RWPE2 (cell line): ENCODE measurements around the gene STK33.

Experiments used
- ATAC-seq: fragments of 200-7000 bp; cut with Tn5 transposase; 3 replicates; pipeline ENCODE4 v1.9.1; 2021; ENCODE audit warnings: low read depth
- DNase-seq: peaks from one replicate; pipeline ENCODE4 v3.0.0-alpha.2; 2020; ENCODE audit warnings: low spot score
- H3K27ac ChIP-seq: fragments of 450-650 bp; 2 replicates; pipeline ENCODE4 v1.5.1; 2017; ENCODE audit warnings: mild to moderate bottlenecking; ENCODE audit not compliant: poor library complexity, severe bottlenecking
- H3K27me3 ChIP-seq: fragments of 250-450 bp; sonication (Bioruptor Pico); 2 replicates; pipeline ENCODE4 v1.5.1; 2021; ENCODE audit warnings: mild to moderate bottlenecking, moderate library complexity; ENCODE audit not compliant: insufficient read depth, poor library complexity, severe bottlenecking
- H3K36me3 ChIP-seq: fragments of 250-450 bp; sonication (Bioruptor Pico); 2 replicates; pipeline ENCODE4 v1.5.1; 2020; ENCODE audit warnings: low read depth, mild to moderate bottlenecking, moderate library complexity
- H3K4me1 ChIP-seq: fragments of 250-450 bp; sonication (Bioruptor Pico); 2 replicates; pipeline ENCODE4 v1.5.1; 2021; ENCODE audit warnings: mild to moderate bottlenecking, moderate library complexity; ENCODE audit not compliant: insufficient read depth, poor library complexity, severe bottlenecking
- H3K4me3 ChIP-seq: fragments of 250-450 bp; sonication (Bioruptor Pico); 2 replicates; pipeline ENCODE4 v1.5.1; 2021; ENCODE audit warnings: mild to moderate bottlenecking, moderate library complexity; ENCODE audit not compliant: severe bottlenecking
- H3K9me3 ChIP-seq: fragments of 250-450 bp; sonication (Bioruptor Pico); 2 replicates; pipeline ENCODE4 v1.5.1; 2021; ENCODE audit warnings: mild to moderate bottlenecking, moderate library complexity; ENCODE audit not compliant: severe bottlenecking
- CTCF ChIP-seq: fragments of 450-650 bp; IDR thresholded peaks from one replicate; pipeline ENCODE4 v1.5.1; 2017; ENCODE audit warnings: mild to moderate bottlenecking, moderate library complexity; ENCODE audit not compliant: poor library complexity, severe bottlenecking

STK33 gene

GRCh38 chr11:8527939-8528338, 66.1 kb downstream of the STK33 start:
- Histone ChIP-seq H3K36me3 (no peaks in the 10 kb centered on the region), H3K4me1 (peaks cover under 1% of the 10 kb centered on the region), H3K9me3 (no peaks in the 10 kb centered on the region), H3K27ac (no peak overlapping the region), H3K4me3 (no peak overlapping the region), H3K27me3 (no peaks in the 10 kb centered on the region)
- TF ChIP-seq CTCF, result no peak
- DNase-seq (no peak), ATAC-seq (no peak)

GRCh38 chr11:8523396-8523795, 70.6 kb downstream of the STK33 start:
- Histone ChIP-seq H3K4me1 (no peaks in the 10 kb centered on the region), H3K36me3 (no peaks in the 10 kb centered on the region), H3K9me3 (no peaks in the 10 kb centered on the region), H3K4me3 (no peak overlapping the region), H3K27ac (no peak overlapping the region), H3K27me3 (no peaks in the 10 kb centered on the region)
- no peak for TF ChIP-seq CTCF
- DNase-seq (no peak), ATAC-seq (no peak)

GRCh38 chr11:8512547-8512946, 81.5 kb downstream of the STK33 start:
- Histone ChIP-seq H3K27ac (no peak overlapping the region), H3K36me3 (no peaks in the 10 kb centered on the region), H3K4me3 (no peak overlapping the region), H3K4me1 (no peaks in the 10 kb centered on the region), H3K27me3 (no peaks in the 10 kb centered on the region), H3K9me3 (no peaks in the 10 kb centered on the region)
- no peak for TF ChIP-seq CTCF
- DNase-seq (no peak), ATAC-seq (no peak)

- Histone ChIP-seq H3K27ac (no peak overlapping the region), H3K27me3 (no peaks in the 10 kb centered on the region), H3K9me3 (no peaks in the 10 kb centered on the region), H3K36me3 (no peaks in the 10 kb centered on the region), H3K4me3 (no peak overlapping the region), H3K4me1 (peaks cover 4% of the 10 kb centered on the region)
- TF ChIP-seq CTCF, result no peak
- ATAC-seq (peak; percentile 23; the same call in 2 of the 3 replicates), DNase-seq (no peak)
Measured at GRCh38 chr11:8503910-8504364, 90.1 kb downstream of the STK33 start.

- peak; percentile 61; the same call in 1 of the 3 replicates for ATAC-seq
- TF ChIP-seq CTCF, result no peak
- DNase-seq, result no peak
- H3K9me3 ChIP-seq, result no peaks in the 10 kb centered on the region
- H3K4me3 ChIP-seq, result no peak overlapping the region
- peaks cover 4% of the 10 kb centered on the region for H3K4me1 ChIP-seq
- no peaks in the 10 kb centered on the region for H3K27me3 ChIP-seq
- no peak overlapping the region for H3K27ac ChIP-seq
- no peaks in the 10 kb centered on the region for H3K36me3 ChIP-seq
Measured at GRCh38 chr11:8501836-8502235, 92.2 kb downstream of the STK33 start.
